H1 (cell line): ENCODE measurements around the gene PCCA. TPM values are rescaled to one million over a fixed set of nuclear protein-coding genes. Genes with fewer than 3 reads are reported as not detected.

ENCODE experiments used
- CTCF ChIA-PET: fragments of 300-600 bp; sonication (Branson Sonifier 250); formaldehyde crosslinking; loops from one replicate; lab custom pipeline; 2021; ENCODE audit not compliant: partially characterized antibody; lab: Charles Lee
- POLR2A ChIA-PET: fragments of 300-600 bp; sonication (Branson Sonifier 250); formaldehyde crosslinking; loops from one replicate; lab custom pipeline; 2021; ENCODE audit warnings: inconsistent platforms; ENCODE audit not compliant: partially characterized antibody; lab: Charles Lee
- DNase-seq, 2 experiments: peaks; one replicate each; pipeline versions ENCODE4 v3.0.0 to v3.0.0-alpha.2; 2010 to 2022; ENCODE audit warnings: low spot score in 2 of 2, low read depth in 1 of 2, mixed read lengths in 1 of 2
- FAIRE-seq: peaks from 2 replicates; lab custom pipeline; 2011; peaks lifted over from hg19 to GRCh38; lab: Jason Lieb, UNC
- H2AFZ ChIP-seq: 2 replicates; pipeline ENCODE4 v1.8.1; 2012; ENCODE audit warnings: low read length, inconsistent platforms
- H2AK5ac ChIP-seq: 2 replicates; pipeline ENCODE4 v1.6.1; 2013; ENCODE audit warnings: low read depth, low read length
- H2BK120ac ChIP-seq: replicated peaks from 2 replicates; pipeline ENCODE3; 2013; ENCODE audit warnings: low read depth, low read length, inconsistent platforms
- H2BK12ac ChIP-seq: 2 replicates; pipeline ENCODE4 v1.6.1; 2013; ENCODE audit warnings: low read depth, low read length
- H2BK15ac ChIP-seq: 2 replicates; pipeline ENCODE4 v1.6.1; 2013; ENCODE audit warnings: low read length
- H2BK20ac ChIP-seq: 2 replicates; pipeline ENCODE4 v1.6.1; 2013; ENCODE audit warnings: low read length
- H2BK5ac ChIP-seq: 2 replicates; pipeline ENCODE4 v1.6.1; 2013; ENCODE audit warnings: low read depth, low read length
- H3K14ac ChIP-seq: 2 replicates; pipeline ENCODE4 v1.6.1; 2013; ENCODE audit warnings: inconsistent platforms; ENCODE audit not compliant: insufficient read length
- H3K18ac ChIP-seq: 2 replicates; pipeline ENCODE4 v1.6.1; 2013; ENCODE audit warnings: low read length; ENCODE audit errors: extremely low read depth
- H3K23ac ChIP-seq: 2 replicates; pipeline ENCODE4 v1.6.1; 2013; ENCODE audit warnings: inconsistent platforms; ENCODE audit not compliant: insufficient read length
- H3K23me2 ChIP-seq: 2 replicates; pipeline ENCODE4 v1.6.1; 2013; ENCODE audit warnings: low read depth, low read length
- H3K27ac ChIP-seq: 2 replicates; pipeline ENCODE4 v1.6.1; 2011; ENCODE audit warnings: low read depth, low read length, inconsistent platforms
- H3K27me3 ChIP-seq, 4 experiments: replicated peaks in 1 of 4; 1 replicate in 1 of 4; 2 replicates in 3 of 4; pipeline versions ENCODE4 v1.6.1 to v1.8.1; 2011 to 2013; ENCODE audit warnings: low read length in 3 of 4, mild to moderate bottlenecking in 3 of 4, inconsistent platforms in 2 of 4, mixed read lengths in 2 of 4, moderate library complexity in 1 of 4; ENCODE audit not compliant: control insufficient read depth in 3 of 4, insufficient read depth in 3 of 4; ENCODE audit errors: extremely low read depth in 1 of 4
- H3K36me3 ChIP-seq, 4 experiments: 2 replicates each; pipeline versions ENCODE4 v1.6.1 to v1.8.1; 2011 to 2013; ENCODE audit warnings: mild to moderate bottlenecking in 4 of 4, low read length in 3 of 4, moderate library complexity in 2 of 4, control low read depth in 1 of 4, inconsistent platforms in 1 of 4; ENCODE audit not compliant: insufficient read depth in 4 of 4, control insufficient read depth in 2 of 4
- H3K4ac ChIP-seq: replicated peaks from 2 replicates; pipeline ENCODE3; 2013; ENCODE audit warnings: low read length, low read depth, mixed read lengths, inconsistent platforms; ENCODE audit not compliant: insufficient read length
- H3K4me1 ChIP-seq, 4 experiments: replicated peaks in 1 of 4; 1 replicate in 1 of 4; 2 replicates in 3 of 4; pipeline versions ENCODE4 v1.6.1 to v1.8.1; 2011 to 2013; ENCODE audit warnings: low read length in 3 of 4, inconsistent platforms in 2 of 4, mixed read lengths in 1 of 4; ENCODE audit not compliant: insufficient read depth in 4 of 4, control insufficient read depth in 3 of 4
- H3K4me2 ChIP-seq, 2 experiments: 2 replicates each; pipeline versions ENCODE4 v1.6.1 to v1.8.1; 2011 to 2013; ENCODE audit warnings: low read depth in 2 of 2, low read length in 2 of 2, control low read depth in 1 of 2, inconsistent platforms in 1 of 2, mild to moderate bottlenecking in 1 of 2; ENCODE audit not compliant: insufficient read depth in 1 of 2
- H3K4me3 ChIP-seq, 4 experiments: fragments of 200-600, 300-600 bp in 1 of 4; sonication (generic), shearing (Covaris generic), sonication (Bioruptor Twin) in 1 of 4; 2 replicates each; pipeline versions ENCODE4 v1.5.1 to v1.8.1; 2011 to 2016; ENCODE audit warnings: low read length in 4 of 4, low read depth in 3 of 4, control low read depth in 2 of 4, inconsistent platforms in 2 of 4, mild to moderate bottlenecking in 2 of 4, mixed read lengths in 1 of 4, moderate library complexity in 1 of 4; ENCODE audit not compliant: insufficient read depth in 2 of 4; ENCODE audit errors: extremely low read depth in 1 of 4
- H3K56ac ChIP-seq: replicated peaks from 2 replicates; pipeline ENCODE3; 2013; ENCODE audit warnings: low read depth, mild to moderate bottlenecking, mixed read lengths, low read length, inconsistent platforms; ENCODE audit not compliant: insufficient read length
- H3K79me1 ChIP-seq: 2 replicates; pipeline ENCODE4 v1.6.1; 2013; ENCODE audit warnings: low read depth, low read length, control low read depth
- H3K79me2 ChIP-seq, 2 experiments: 2 replicates each; pipeline versions ENCODE4 v1.6.1 to v1.8.1; 2012 to 2013; ENCODE audit warnings: low read length in 2 of 2, mild to moderate bottlenecking in 2 of 2, inconsistent platforms in 1 of 2; ENCODE audit not compliant: insufficient read depth in 2 of 2, control insufficient read depth in 1 of 2
- H3K9ac ChIP-seq, 4 experiments: replicated peaks in 1 of 4; 1 replicate in 1 of 4; 2 replicates in 3 of 4; pipeline versions ENCODE4 v1.6.1 to v1.8.1; 2011 to 2013; ENCODE audit warnings: low read depth in 3 of 4, low read length in 3 of 4, control low read depth in 2 of 4, mild to moderate bottlenecking in 2 of 4, moderate library complexity in 2 of 4, inconsistent platforms in 1 of 4; ENCODE audit errors: extremely low read depth in 1 of 4
- H3K9me3 ChIP-seq, 2 experiments: 2 replicates each; pipeline versions ENCODE4 v1.6.1 to v1.8.1; 2012 to 2013; ENCODE audit warnings: mild to moderate bottlenecking in 2 of 2, moderate library complexity in 2 of 2, control low read depth in 1 of 2, inconsistent platforms in 1 of 2, low read depth in 1 of 2, low read length in 1 of 2, mixed read lengths in 1 of 2; ENCODE audit not compliant: insufficient read depth in 2 of 2
- H4K20me1 ChIP-seq, 2 experiments: replicated peaks in 1 of 2; 2 replicates each; pipeline versions ENCODE3 to v1.8.1; 2011 to 2013; ENCODE audit warnings: inconsistent platforms in 2 of 2, low read length in 2 of 2, mild to moderate bottlenecking in 1 of 2; ENCODE audit not compliant: insufficient read depth in 2 of 2, control insufficient read depth in 1 of 2
- H4K5ac ChIP-seq: 2 replicates; pipeline ENCODE4 v1.6.1; 2013; ENCODE audit warnings: low read length, low read depth, mixed read lengths, inconsistent platforms; ENCODE audit not compliant: insufficient read length
- H4K8ac ChIP-seq: 2 replicates; pipeline ENCODE4 v1.8.0; 2013; ENCODE audit warnings: mild to moderate bottlenecking, moderate library complexity, low read length, inconsistent platforms; ENCODE audit not compliant: insufficient read depth; ENCODE audit errors: extremely low read depth
- H4K91ac ChIP-seq: replicated peaks from 2 replicates; pipeline ENCODE3; 2013; ENCODE audit warnings: low read length, mixed read lengths, inconsistent platforms; ENCODE audit not compliant: insufficient read length
- EGR1 ChIP-seq: IDR thresholded peaks from 2 replicates; pipeline ENCODE4 v1.6.1; 2011; ENCODE audit warnings: low read depth, low read length, borderline replicate concordance
- POLR2A ChIP-seq, 2 experiments: IDR thresholded peaks; 1 replicate in 1 of 2; 2 replicates in 1 of 2; pipeline ENCODE4 v1.6.1; 2011; ENCODE audit warnings: low read depth in 2 of 2, low read length in 2 of 2, mild to moderate bottlenecking in 2 of 2; ENCODE audit errors: control extremely low read depth in 1 of 2
- RNF2 ChIP-seq: fragments of 200-900, 300-1000 bp; sonication (generic); IDR thresholded peaks from 2 replicates; pipeline ENCODE4 v1.7.1; 2016; ENCODE audit warnings: borderline replicate concordance, low read depth, mild to moderate bottlenecking, antibody characterized with exemption, low read length; ENCODE audit not compliant: poor library complexity, severe bottlenecking; ENCODE audit errors: missing control alignments
- WGBS, 2 experiments: shearing (Covaris generic) in 1 of 2; methylation state at CpG; one replicate each; pipeline versions ENCODE4 v1.1.6 to v1.1.7; 2013 to 2015; ENCODE audit warnings: low lambda C conversion rate in 2 of 2, mixed read lengths in 2 of 2, inconsistent platforms in 1 of 2, low coverage in 1 of 2, missing lambda C conversion rate in 1 of 2; ENCODE audit not compliant: insufficient replicate concordance in 2 of 2, insufficient coverage in 1 of 2, insufficient read length in 1 of 2; ENCODE audit errors: extremely low coverage in 1 of 2, missing lambda C conversion rate in 1 of 2; 5-methylcytosine and 5-hydroxymethylcytosine counted together
- polyA plus RNA-seq, 7 experiments: library from polyadenylated mRNA; depleted of rRNA in 3 of 7; stranded (reverse) in 5 of 7; unstranded in 2 of 7; fragments of >200 nt in 5 of 7; fragments of 200-250 nt in 2 of 7; gene quantifications; 1 replicate in 5 of 7; 2 replicates in 1 of 7; 4 replicates in 1 of 7; pipeline versions ENCODE4 v1.2.1 to v1.2.3, GENCODE V29; 2011 to 2013; ENCODE audit warnings: missing spikeins in 2 of 7, mixed read lengths in 2 of 7
- total RNA-seq: library from RNA; stranded (reverse); fragmentation: NEBNext Ultra II Directional; extraction: Animal tissue kit (Norgen Biotek cat#: 25700); gene quantifications from 2 replicates; pipeline ENCODE4 v1.2.1, GENCODE V29; 2021
- TF ChIP-seq, protein P1 (sequence below): IDR thresholded peaks from 2 replicates; pipeline ENCODE4 v1.6.1; 2012; ENCODE audit warnings: inconsistent platforms

PCCA gene
- total and polyA plus RNA-seq, 2 of the 8 experiments (the other 6 are each of a cell fraction or from before 2014, with no cell fraction given), result 18.4 to 49.8 TPM

DNA sequence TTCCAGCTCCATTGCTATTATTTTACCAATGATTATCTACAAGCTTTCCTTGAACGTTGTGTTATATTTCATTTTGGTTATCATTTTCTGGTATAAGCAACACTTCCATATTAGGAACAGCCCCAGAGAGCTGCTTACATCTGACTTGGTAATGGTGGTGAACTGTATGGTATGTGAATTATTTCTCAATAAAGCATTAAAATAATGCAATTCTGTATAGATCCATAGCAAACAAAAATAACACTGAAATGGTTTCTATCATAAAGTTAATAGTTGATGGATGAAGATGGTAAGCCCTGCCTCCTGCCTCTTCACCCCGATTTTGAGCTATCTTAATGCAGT, 472.2 kb downstream of the PCCA start:
- Histone ChIP-seq H3K27ac (no peak overlapping the region), H2AFZ (no peak overlapping the region), H3K14ac (no peak overlapping the region), H4K8ac (no peak overlapping the region), H3K27me3 (no peaks in the 10 kb centered on the region), H3K4ac (no peak overlapping the region), H2BK5ac (no peak overlapping the region), H3K79me2 (no peaks in the 10 kb centered on the region), H2BK20ac (no peak overlapping the region), H3K79me1 (no peaks in the 10 kb centered on the region), H3K9ac (no peak overlapping the region), H2BK12ac (no peak overlapping the region), H4K20me1 (no peaks in the 10 kb centered on the region), H3K56ac (no peak overlapping the region), H3K23ac (no peak overlapping the region), H3K4me1 (no peaks in the 10 kb centered on the region), H3K9me3 (peaks cover 5 to 8% of the 10 kb centered on the region in 2 experiments; a peak in 3 of 4 replicates), H3K4me2 (no peak overlapping the region), H3K36me3 (no peaks in the 10 kb centered on the region), H3K18ac (no peak overlapping the region), H4K5ac (no peak overlapping the region), H2BK15ac (no peak overlapping the region), H4K91ac (no peak overlapping the region), H2AK5ac (no peak overlapping the region), H3K23me2 (no peaks in the 10 kb centered on the region), H3K4me3 (no peak overlapping the region), H2BK120ac (no peak overlapping the region)
- CTCF ChIA-PET, result interaction anchor here (0.6 to 5.0 kb wide), 5 partner anchors 11 to 664 kb away, joined by 3 to 42 read pairs (median 5); partner anchors contain the start of gene GGACT
- TF ChIP-seq POLR2A (IDR thresholded peaks at IDR 0.05; ENCODE audit: control extremely low read depth in 1 of 2, low read depth in 2 of 2, low read length in 2 of 2) (no peak), RNF2 (no peak), EGR1 (no peak)
- TF ChIP-seq, protein P1, sequence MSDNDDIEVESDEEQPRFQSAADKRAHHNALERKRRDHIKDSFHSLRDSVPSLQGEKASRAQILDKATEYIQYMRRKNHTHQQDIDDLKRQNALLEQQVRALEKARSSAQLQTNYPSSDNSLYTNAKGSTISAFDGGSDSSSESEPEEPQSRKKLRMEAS, result no peak
- 93% methylated on average over 2 of the region's 2 CpGs; no CpG with 5 or more reads in 1 of the 2 experiments for WGBS, 2 experiments
- POLR2A ChIA-PET, result no interaction called here
- FAIRE-seq (no peak), DNase-seq (no peak)
